Psoas muscle (tissue), 8 donors: ENCODE results near the gene GP5. TPM values are rescaled to one million over a fixed set of nuclear protein-coding genes. Genes with fewer than 3 reads are reported as not detected.
A peak's percentile ranks its signal among the peaks of the same experiment; 100 is the strongest.

ENCODE experiments used
- ATAC-seq, 4 donors: fragments of 200-7000 bp; cut with Tn5 transposase; one replicate each; pipeline ENCODE4 v1.9.1; 2020; ENCODE audit warnings: moderate library complexity in 3 of 4, mild to moderate bottlenecking in 2 of 4
- DNase-seq, 2 donors: peaks; one replicate each; pipeline ENCODE4 v3.0.0-alpha.2; 2020
- H3K27ac ChIP-seq: fragments of 200-600 bp; one replicate; pipeline ENCODE4 v1.8.0; 2022
- H3K27me3 ChIP-seq, 3 donors: fragments of 200-600 bp in 1 of 3; one replicate each; pipeline versions ENCODE4 v1.6.1 to v1.8.0; 2013 to 2022; ENCODE audit warnings: low read length in 2 of 3, mild to moderate bottlenecking in 2 of 3, moderate library complexity in 1 of 3; ENCODE audit not compliant: insufficient read depth in 3 of 3
- H3K36me3 ChIP-seq, 2 donors: fragments of 200-600 bp in 1 of 2; one replicate each; pipeline versions ENCODE4 v1.6.1 to v1.8.0; 2013 to 2022; ENCODE audit warnings: low read depth in 1 of 2, mild to moderate bottlenecking in 1 of 2, moderate library complexity in 1 of 2; ENCODE audit not compliant: insufficient read depth in 1 of 2
- H3K4me1 ChIP-seq: fragments of 200-600 bp; one replicate; pipeline ENCODE4 v1.8.0; 2022
- H3K4me3 ChIP-seq: fragments of 200-600 bp; one replicate; pipeline ENCODE4 v1.8.0; 2022; ENCODE audit warnings: mild to moderate bottlenecking
- H3K9me3 ChIP-seq: fragments of 200-600 bp; one replicate; pipeline ENCODE4 v1.8.0; 2022
- CTCF ChIP-seq: fragments of 200-600 bp; IDR thresholded peaks from one replicate; pipeline ENCODE4 v1.8.0; 2022; ENCODE audit warnings: antibody characterized with exemption
- whole genome bisulfite sequencing, 3 donors: extraction: QIAGEN DNeasy Blood & Tissue Kit; methylation state at CpG; one replicate each; pipeline versions ENCODE4 v1.1.6 to v1.1.7; 2013; 5-methylcytosine and 5-hydroxymethylcytosine counted together
- intact Hi-C, 2 donors: fragments of 100-400 bp; cut with DNase I; formaldehyde crosslinking; loops; one replicate each; pipeline versions ENCODE4 v1.11.0 to v1.14.2; 2022
- polyA plus RNA-seq, 3 donors: library from polyadenylated mRNA; stranded (reverse); fragments of 200-250 nt; gene quantifications; one replicate each; pipeline ENCODE4 v1.2.3, GENCODE V29; 2013
- total RNA-seq, 4 donors: library from RNA; stranded (reverse); fragmentation: NEBNext Ultra II Directional in 2 of 4; extraction: Animal tissue kit (Norgen Biotek cat#: 25700) in 2 of 4; gene quantifications; one replicate each; pipeline versions ENCODE4 v1.2.1 to v1.2.4, GENCODE V29; 2021 to 2023
- donor health status: healthy with polysubstance abuse.
- donor health status: DM: no; HTN: no; CAD: no; lungs with moderate emphysema.
- donor health status: Bipolar disorder and iron deficiency.
- donor health status: healthy.
- donor health status: DM: yes; HTN: yes; CAD: no.
- donor health status: DM: no; HTN: no; CAD: no.
- donor health status: DM: no; HTN: no; CAD: no.
- donor health status: DM: yes; HTN: yes; CAD: no.

Gene GP5
- total and polyA plus RNA-seq, 7 donors = 0.01 TPM; not detected in 6

- peaks cover 0 to 27% (median 5%) of the 10 kb centered on the region in 3 donors for H3K27me3 ChIP-seq
- ATAC-seq (no peak), DNase-seq (peak in 1 of 2 donors; percentile 15)
- intact Hi-C loops = no loop called here
- H3K36me3 ChIP-seq = no peaks in the 10 kb centered on the region
- H3K27ac ChIP-seq = no peak overlapping the region
- 45 to 47% (median 46%) methylated on average over 15 of the region's 15 CpGs for WGBS, 3 donors
- H3K9me3 ChIP-seq = no peaks in the 10 kb centered on the region
- no peak overlapping the region for H3K4me3 ChIP-seq
- H3K4me1 ChIP-seq = no peaks in the 10 kb centered on the region
- TF ChIP-seq CTCF = no peak
These were observed 23.4 kb downstream of the GP5 start for GRCh38 chr3:194375473-194376240.

GRCh38 chr3:194374935-194375334 lies 24.1 kb downstream of the GP5 start:
- H3K4me1 ChIP-seq = no peaks in the 10 kb centered on the region
- 59 to 67% (median 61%) methylated on average over 10 of the region's 10 CpGs for WGBS, 3 donors
- intact Hi-C loops = no loop called here
- no peaks in the 10 kb centered on the region for H3K9me3 ChIP-seq
- DNase-seq = peak in 1 of 2 donors; percentile 43
- no peak overlapping the region for H3K4me3 ChIP-seq
- no peak overlapping the region for H3K27ac ChIP-seq
- peaks cover 0 to 34% (median 4%) of the 10 kb centered on the region in 3 donors for H3K27me3 ChIP-seq
- no peaks in the 10 kb centered on the region for H3K36me3 ChIP-seq
- no peak for ATAC-seq
- TF ChIP-seq CTCF = no peak

GRCh38 chr3:194373899-194374298 lies 25.2 kb downstream of the GP5 start:
- Histone ChIP-seq H3K27ac (no peak overlapping the region), H3K36me3 (no peaks in the 10 kb centered on the region), H3K9me3 (no peaks in the 10 kb centered on the region), H3K4me3 (no peak overlapping the region), H3K4me1 (no peaks in the 10 kb centered on the region), H3K27me3 (peaks cover 0 to 36% (median 2%) of the 10 kb centered on the region in 3 donors)
- peak in 1 of 2 donors; percentile 4 for DNase-seq
- TF ChIP-seq CTCF = no peak
- intact Hi-C loops = loop anchor here in 1 of 2 donors (1.0 kb wide), 1 partner anchor 25 kb away; the partner anchor contains the start of gene GP5
- no peak for ATAC-seq
- 69 to 73% (median 71%) methylated on average over 8 of the region's 8 CpGs for WGBS, 3 donors

GRCh38 chr3:194373028-194373427 lies 26.0 kb downstream of the GP5 start:
- no peak for ATAC-seq

More at GRCh38 chr3:194373028-194373427, 26.0 kb downstream of the GP5 start:
- no peaks in the 10 kb centered on the region for H3K4me1 ChIP-seq
- intact Hi-C loops = loop anchor here in 1 of 2 donors (1.0 kb wide), 1 partner anchor 26 kb away; the partner anchor contains the start of gene GP5
- no peak overlapping the region for H3K27ac ChIP-seq
- no peak overlapping the region for H3K4me3 ChIP-seq
- DNase-seq = no peak
- no peak for TF ChIP-seq CTCF
- peaks cover 0 to 37% (median 2%) of the 10 kb centered on the region in 3 donors for H3K27me3 ChIP-seq
- H3K36me3 ChIP-seq = no peaks in the 10 kb centered on the region
- H3K9me3 ChIP-seq = no peaks in the 10 kb centered on the region
- WGBS, 3 donors = 91 to 95% (median 92%) methylated on average over 14 of the region's 14 CpGs
